IPS-15b (cell line): ENCODE results near the gene ANKRD28.

Experiments used
- H3K27me3 ChIP-seq: one replicate; pipeline ENCODE4 v1.6.1; 2013; ENCODE audit warnings: low read length; ENCODE audit not compliant: control insufficient read depth, insufficient read depth
- H3K36me3 ChIP-seq: one replicate; pipeline ENCODE4 v1.6.1; 2013; ENCODE audit warnings: low read length; ENCODE audit not compliant: control insufficient read depth, insufficient read depth
- H3K4me1 ChIP-seq: one replicate; pipeline ENCODE4 v1.6.1; 2013; ENCODE audit warnings: mild to moderate bottlenecking, low read length; ENCODE audit not compliant: control insufficient read depth, insufficient read depth
- H3K4me3 ChIP-seq: one replicate; pipeline ENCODE4 v1.5.1; 2013; ENCODE audit warnings: low read depth, low read length
- H3K9ac ChIP-seq: one replicate; pipeline ENCODE4 v1.6.1; 2013; ENCODE audit warnings: low read depth, mild to moderate bottlenecking, low read length
- H3K9me3 ChIP-seq: one replicate; pipeline ENCODE4 v1.6.1; 2013; ENCODE audit warnings: mild to moderate bottlenecking, low read length; ENCODE audit not compliant: control insufficient read depth, insufficient read depth

ANKRD28 gene

GRCh38 chr3:15654127-15654526 is 143.7 kb downstream of the ANKRD28 start:
- H3K9me3 ChIP-seq: peaks cover 14% of the 10 kb centered on the region
- H3K27me3 ChIP-seq: no peaks in the 10 kb centered on the region
- H3K4me1 ChIP-seq: no peaks in the 10 kb centered on the region
- no peak overlapping the region for H3K4me3 ChIP-seq
- H3K9ac ChIP-seq: no peak overlapping the region
- H3K36me3 ChIP-seq: no peaks in the 10 kb centered on the region

GRCh38 chr3:15653321-15653720 is 144.5 kb downstream of the ANKRD28 start:
- no peaks in the 10 kb centered on the region for H3K27me3 ChIP-seq
- H3K4me1 ChIP-seq: no peaks in the 10 kb centered on the region
- H3K9ac ChIP-seq: no peak overlapping the region
- H3K4me3 ChIP-seq: no peak overlapping the region
- H3K36me3 ChIP-seq: no peaks in the 10 kb centered on the region
- H3K9me3 ChIP-seq: peaks cover 14% of the 10 kb centered on the region

GRCh38 chr3:15651396-15651795 is 146.4 kb downstream of the ANKRD28 start:
- no peaks in the 10 kb centered on the region for H3K27me3 ChIP-seq
- H3K9me3 ChIP-seq: peaks cover 5% of the 10 kb centered on the region
- H3K36me3 ChIP-seq: no peaks in the 10 kb centered on the region
- no peak overlapping the region for H3K4me3 ChIP-seq
- H3K4me1 ChIP-seq: no peaks in the 10 kb centered on the region
- no peak overlapping the region for H3K9ac ChIP-seq

- Histone ChIP-seq H3K9ac (no peak overlapping the region), H3K4me1 (no peaks in the 10 kb centered on the region), H3K4me3 (no peak overlapping the region), H3K36me3 (no peaks in the 10 kb centered on the region), H3K9me3 (no peaks in the 10 kb centered on the region), H3K27me3 (no peaks in the 10 kb centered on the region)
Observed at GRCh38 chr3:15649858-15650257, 147.9 kb downstream of the ANKRD28 start.

GRCh38 chr3:15649341-15649740 is 148.4 kb downstream of the ANKRD28 start:
- peaks cover 1% of the 10 kb centered on the region for H3K36me3 ChIP-seq
- H3K4me3 ChIP-seq: no peak overlapping the region
- H3K9me3 ChIP-seq: no peaks in the 10 kb centered on the region
- H3K27me3 ChIP-seq: no peaks in the 10 kb centered on the region
- no peaks in the 10 kb centered on the region for H3K4me1 ChIP-seq
- no peak overlapping the region for H3K9ac ChIP-seq

GRCh38 chr3:15647611-15648167 is 150.1 kb downstream of the ANKRD28 start:
- Histone ChIP-seq H3K36me3 (peaks cover 3% of the 10 kb centered on the region), H3K27me3 (no peaks in the 10 kb centered on the region), H3K9ac (no peak overlapping the region), H3K9me3 (no peaks in the 10 kb centered on the region), H3K4me1 (no peaks in the 10 kb centered on the region), H3K4me3 (no peak overlapping the region)

- no peak overlapping the region for H3K9ac ChIP-seq
- H3K9me3 ChIP-seq: no peaks in the 10 kb centered on the region
- H3K27me3 ChIP-seq: no peaks in the 10 kb centered on the region
- H3K4me3 ChIP-seq: no peak overlapping the region
- no peaks in the 10 kb centered on the region for H3K4me1 ChIP-seq
- H3K36me3 ChIP-seq: peaks cover 3% of the 10 kb centered on the region
Observed at GRCh38 chr3:15646851-15647511, 150.8 kb downstream of the ANKRD28 start.

- no peaks in the 10 kb centered on the region for H3K9me3 ChIP-seq
- H3K9ac ChIP-seq: no peak overlapping the region
- no peak overlapping the region for H3K4me3 ChIP-seq
- H3K36me3 ChIP-seq: peaks cover 3% of the 10 kb centered on the region
- no peaks in the 10 kb centered on the region for H3K4me1 ChIP-seq
- no peaks in the 10 kb centered on the region for H3K27me3 ChIP-seq
Observed at GRCh38 chr3:15645740-15646501, 151.9 kb downstream of the ANKRD28 start.

GRCh38 chr3:15645246-15645645 is 152.5 kb downstream of the ANKRD28 start:
- H3K4me1 ChIP-seq: no peaks in the 10 kb centered on the region
- H3K36me3 ChIP-seq: peaks cover 3% of the 10 kb centered on the region
- H3K27me3 ChIP-seq: no peaks in the 10 kb centered on the region
- H3K4me3 ChIP-seq: no peak overlapping the region
- no peaks in the 10 kb centered on the region for H3K9me3 ChIP-seq
- no peak overlapping the region for H3K9ac ChIP-seq

GRCh38 chr3:15638891-15639262 is 158.9 kb downstream of the ANKRD28 start:
- H3K4me3 ChIP-seq: no peak overlapping the region
- no peak overlapping the region for H3K9ac ChIP-seq
- no peaks in the 10 kb centered on the region for H3K27me3 ChIP-seq
- H3K4me1 ChIP-seq: peaks cover 8% of the 10 kb centered on the region
- H3K9me3 ChIP-seq: no peaks in the 10 kb centered on the region
- no peaks in the 10 kb centered on the region for H3K36me3 ChIP-seq

- Histone ChIP-seq H3K36me3 (no peaks in the 10 kb centered on the region), H3K4me3 (no peak overlapping the region), H3K27me3 (no peaks in the 10 kb centered on the region), H3K9ac (no peak overlapping the region), H3K4me1 (peaks cover 13% of the 10 kb centered on the region), H3K9me3 (no peaks in the 10 kb centered on the region)
Observed at GRCh38 chr3:15638193-15638890, 159.4 kb downstream of the ANKRD28 start.
